Endothelial cell of umbilical vein (primary cell): ENCODE results near the gene MEIOSIN.

Experiments used
- EZH2 ChIP-seq: IDR thresholded peaks from 2 replicates; pipeline ENCODE4 v1.6.1; 2012; ENCODE audit warnings: borderline replicate concordance, low read depth, mild to moderate bottlenecking, moderate library complexity, low read length, inconsistent platforms; ENCODE audit not compliant: severe bottlenecking
- FOS ChIP-seq: IDR thresholded peaks from 2 replicates; pipeline ENCODE4 v1.6.1; 2011; ENCODE audit warnings: mild to moderate bottlenecking, low read length, moderate library complexity, borderline replicate concordance; ENCODE audit not compliant: insufficient read depth
- JUN ChIP-seq: IDR thresholded peaks from 2 replicates; pipeline ENCODE4 v1.6.1; 2011; ENCODE audit warnings: borderline replicate concordance, low read depth; ENCODE audit not compliant: insufficient read length, insufficient read depth
- POLR2A ChIP-seq: IDR thresholded peaks from 2 replicates; pipeline ENCODE4 v1.6.1; 2012; ENCODE audit warnings: low read depth, mild to moderate bottlenecking, control low read depth, low read length
- POLR2AphosphoS5 ChIP-seq: IDR thresholded peaks from 2 replicates; pipeline ENCODE4 v1.6.1; 2012; ENCODE audit warnings: low read depth, mild to moderate bottlenecking, control low read depth, low read length, moderate library complexity; ENCODE audit not compliant: insufficient read depth
- TF ChIP-seq, protein P1 (sequence below), 2 donors: IDR thresholded peaks; 1 replicate in 1 of 2; 2 replicates in 1 of 2; pipeline ENCODE4 v1.5.1; 2011; ENCODE audit warnings: low read length in 2 of 2, mild to moderate bottlenecking in 2 of 2, moderate library complexity in 2 of 2, control low read depth in 1 of 2, inconsistent platforms in 1 of 2, low read depth in 1 of 2; ENCODE audit not compliant: insufficient read depth in 1 of 2; ENCODE audit errors: extremely low read depth in 1 of 2

DNA sequence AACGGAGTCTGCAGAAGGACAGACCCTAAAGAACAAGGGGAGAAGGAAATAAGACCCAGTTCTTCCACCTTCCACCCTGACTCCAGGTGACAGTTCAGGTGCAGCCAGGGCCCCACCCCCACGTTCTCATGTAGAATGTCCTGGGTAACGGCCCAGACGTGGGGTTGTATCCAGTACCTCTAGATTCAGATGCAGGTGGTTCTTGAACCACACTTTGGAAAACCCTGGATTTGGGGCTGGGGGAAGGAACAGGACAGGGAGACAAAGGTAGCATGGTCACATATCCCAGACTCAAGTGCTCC lies 46.9 kb downstream of the MEIOSIN start:
- TF ChIP-seq EZH2 (no peak), JUN (no peak), POLR2A (no peak), POLR2AphosphoS5 (no peak), FOS (no peak)
- TF ChIP-seq, protein P1, sequence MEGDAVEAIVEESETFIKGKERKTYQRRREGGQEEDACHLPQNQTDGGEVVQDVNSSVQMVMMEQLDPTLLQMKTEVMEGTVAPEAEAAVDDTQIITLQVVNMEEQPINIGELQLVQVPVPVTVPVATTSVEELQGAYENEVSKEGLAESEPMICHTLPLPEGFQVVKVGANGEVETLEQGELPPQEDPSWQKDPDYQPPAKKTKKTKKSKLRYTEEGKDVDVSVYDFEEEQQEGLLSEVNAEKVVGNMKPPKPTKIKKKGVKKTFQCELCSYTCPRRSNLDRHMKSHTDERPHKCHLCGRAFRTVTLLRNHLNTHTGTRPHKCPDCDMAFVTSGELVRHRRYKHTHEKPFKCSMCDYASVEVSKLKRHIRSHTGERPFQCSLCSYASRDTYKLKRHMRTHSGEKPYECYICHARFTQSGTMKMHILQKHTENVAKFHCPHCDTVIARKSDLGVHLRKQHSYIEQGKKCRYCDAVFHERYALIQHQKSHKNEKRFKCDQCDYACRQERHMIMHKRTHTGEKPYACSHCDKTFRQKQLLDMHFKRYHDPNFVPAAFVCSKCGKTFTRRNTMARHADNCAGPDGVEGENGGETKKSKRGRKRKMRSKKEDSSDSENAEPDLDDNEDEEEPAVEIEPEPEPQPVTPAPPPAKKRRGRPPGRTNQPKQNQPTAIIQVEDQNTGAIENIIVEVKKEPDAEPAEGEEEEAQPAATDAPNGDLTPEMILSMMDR (IDR thresholded peaks at IDR 0.05; ENCODE audit: extremely low read depth in 1 of 2, insufficient read depth in 1 of 2, low read depth in 1 of 2, low read length in 2 of 2), result no peak
